Neuronal stem cell (in vitro differentiated cells): Measurements from ENCODE around the gene CLIC3.

Source experiments
- DNase-seq: peaks from one replicate; pipeline ENCODE4 v3.0.0-alpha.2; 2013; ENCODE audit warnings: low spot score
- H2AFZ ChIP-seq: one replicate; pipeline ENCODE4 v1.6.1; 2013; ENCODE audit warnings: mild to moderate bottlenecking, low read length, inconsistent platforms
- H2AK5ac ChIP-seq: 2 replicates; pipeline ENCODE4 v1.6.1; 2013; ENCODE audit warnings: low read depth, mild to moderate bottlenecking, inconsistent platforms, low read length, moderate library complexity, mixed read lengths
- H2BK120ac ChIP-seq: 2 replicates; pipeline ENCODE4 v1.6.1; 2013; ENCODE audit warnings: low read depth, mild to moderate bottlenecking, inconsistent platforms, low read length, moderate library complexity, mixed read lengths
- H2BK12ac ChIP-seq: one replicate; pipeline ENCODE4 v1.6.1; 2013; ENCODE audit warnings: low read length, inconsistent platforms
- H2BK15ac ChIP-seq: 2 replicates; pipeline ENCODE4 v1.6.1; 2013; ENCODE audit warnings: mild to moderate bottlenecking, low read length, inconsistent platforms, mixed read lengths
- H2BK5ac ChIP-seq: one replicate; pipeline ENCODE4 v1.6.1; 2013; ENCODE audit warnings: inconsistent platforms, mild to moderate bottlenecking, low read length, moderate library complexity
- H3K14ac ChIP-seq: one replicate; pipeline ENCODE4 v1.6.1; 2013; ENCODE audit warnings: low read length, inconsistent platforms
- H3K18ac ChIP-seq: 2 replicates; pipeline ENCODE4 v1.6.1; 2013; ENCODE audit warnings: low read length, inconsistent platforms
- H3K23ac ChIP-seq: 2 replicates; pipeline ENCODE4 v1.6.1; 2013; ENCODE audit warnings: low read depth, mild to moderate bottlenecking, mixed read lengths, low read length, inconsistent platforms; ENCODE audit not compliant: poor library complexity
- H3K27ac ChIP-seq: replicated peaks from 3 replicates; pipeline ENCODE4 v1.5.1; 2013; ENCODE audit warnings: low read length, inconsistent platforms
- H3K27me3 ChIP-seq, 3 experiments: 2 replicates each; pipeline ENCODE4 v1.6.1; 2013; ENCODE audit warnings: low read length in 3 of 3, mild to moderate bottlenecking in 2 of 3, inconsistent platforms in 1 of 3, low read depth in 1 of 3, mixed read lengths in 1 of 3, moderate library complexity in 1 of 3; ENCODE audit not compliant: control insufficient read depth in 3 of 3, insufficient read depth in 3 of 3
- H3K36me3 ChIP-seq, 2 donors: replicated peaks in 1 of 2; 2 replicates each; pipeline ENCODE4 v1.6.1; 2013; ENCODE audit warnings: low read length in 2 of 2; ENCODE audit not compliant: control insufficient read depth in 2 of 2, insufficient read depth in 2 of 2
- H3K4ac ChIP-seq: 2 replicates; pipeline ENCODE4 v1.6.1; 2013; ENCODE audit warnings: inconsistent platforms, mild to moderate bottlenecking, low read length, moderate library complexity
- H3K4me1 ChIP-seq, 2 donors: 1 replicate in 1 of 2; 2 replicates in 1 of 2; pipeline ENCODE4 v1.6.1; 2013; ENCODE audit warnings: low read length in 2 of 2, low read depth in 1 of 2; ENCODE audit not compliant: control insufficient read depth in 2 of 2, insufficient read depth in 1 of 2
- H3K4me2 ChIP-seq: one replicate; pipeline ENCODE4 v1.6.1; 2013; ENCODE audit warnings: mild to moderate bottlenecking, low read length, inconsistent platforms; ENCODE audit not compliant: insufficient read depth, poor library complexity, severe bottlenecking
- H3K4me3 ChIP-seq, 2 donors: 2 replicates each; pipeline ENCODE4 v1.5.1; 2013; ENCODE audit warnings: low read length in 2 of 2, mild to moderate bottlenecking in 2 of 2, inconsistent platforms in 1 of 2, moderate library complexity in 1 of 2
- H3K79me1 ChIP-seq: one replicate; pipeline ENCODE4 v1.6.1; 2013; ENCODE audit warnings: low read depth, mild to moderate bottlenecking, inconsistent platforms, low read length, moderate library complexity
- H3K9ac ChIP-seq: one replicate; pipeline ENCODE4 v1.6.1; 2013; ENCODE audit warnings: mild to moderate bottlenecking, low read depth, low read length, inconsistent platforms; ENCODE audit not compliant: poor library complexity
- H3K9me3 ChIP-seq, 2 donors: replicated peaks in 1 of 2; 2 replicates each; pipeline versions ENCODE3 to v1.6.1; 2013; ENCODE audit warnings: low read length in 2 of 2, mild to moderate bottlenecking in 2 of 2, inconsistent platforms in 1 of 2, low read depth in 1 of 2, mixed read lengths in 1 of 2, moderate library complexity in 1 of 2; ENCODE audit not compliant: control insufficient read depth in 2 of 2, insufficient read depth in 1 of 2
- H4K8ac ChIP-seq: one replicate; pipeline ENCODE4 v1.6.1; 2013; ENCODE audit warnings: low read depth, mild to moderate bottlenecking, inconsistent platforms, low read length, moderate library complexity
- H4K91ac ChIP-seq: one replicate; pipeline ENCODE4 v1.6.1; 2013; ENCODE audit warnings: low read length, low read depth, mild to moderate bottlenecking, inconsistent platforms; ENCODE audit not compliant: poor library complexity
- WGBS, 2 donors: extraction: QIAGEN DNeasy Blood & Tissue Kit; methylation state at CpG; one replicate each; pipeline ENCODE4 v1.1.7; 2013; ENCODE audit warnings: missing lambda C conversion rate in 2 of 2, mixed read lengths in 1 of 2; ENCODE audit not compliant: insufficient read length in 2 of 2, insufficient replicate concordance in 1 of 2; ENCODE audit errors: extremely low coverage in 2 of 2; 5-methylcytosine and 5-hydroxymethylcytosine counted together

CLIC3 gene

DNA sequence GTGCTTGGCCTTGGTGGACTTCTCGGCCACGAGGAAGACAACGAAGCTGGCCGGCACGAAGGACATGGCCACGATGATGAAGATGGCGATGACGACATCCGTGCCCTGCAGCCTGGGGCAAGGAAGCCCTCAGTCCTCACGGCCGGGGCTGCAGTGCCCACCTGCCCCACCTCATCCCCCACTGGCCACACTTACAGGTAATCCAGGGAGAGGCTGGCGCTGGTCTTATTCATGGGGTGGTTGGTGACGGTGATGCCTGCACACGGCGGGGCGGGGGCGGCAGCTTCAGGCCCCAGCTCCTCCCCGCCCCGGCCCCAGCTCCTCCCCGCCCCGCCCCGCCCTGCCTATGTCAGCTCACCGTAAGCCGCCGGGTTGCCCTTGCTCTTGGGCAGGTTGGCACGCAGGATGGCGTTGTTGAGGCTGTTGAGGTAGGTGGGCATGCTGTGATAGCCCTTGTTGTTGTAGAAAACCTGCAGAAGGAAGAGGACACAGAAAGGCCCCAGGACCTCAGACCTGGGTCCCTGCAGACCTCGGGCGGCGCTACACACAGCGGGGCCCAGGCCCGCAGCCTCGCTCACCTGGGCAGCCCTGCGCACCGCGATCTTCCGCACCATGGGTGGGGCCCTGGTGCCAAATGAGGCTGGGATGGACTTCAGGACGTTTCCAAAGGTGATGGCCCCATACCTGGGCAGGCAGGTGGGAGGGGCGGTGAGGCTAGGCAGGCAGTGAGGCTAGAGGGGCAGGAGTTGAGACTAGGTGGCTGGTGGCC, 15.7 kb upstream of the CLIC3 start:
- H3K9me3 ChIP-seq: peaks cover 0 to 5% of the 10 kb centered on the region in 2 donors
- H3K79me1 ChIP-seq: peaks cover 3% of the 10 kb centered on the region
- H2BK120ac ChIP-seq: no peak overlapping the region
- H2BK5ac ChIP-seq: no peak overlapping the region
- H2AK5ac ChIP-seq: no peak overlapping the region
- no peak overlapping the region for H3K14ac ChIP-seq
- peaks cover 26 to 41% of the 10 kb centered on the region in 2 donors for H3K36me3 ChIP-seq
- H3K23ac ChIP-seq: no peak overlapping the region
- H2AFZ ChIP-seq: no peak overlapping the region
- no peak overlapping the region for H3K4ac ChIP-seq
- H3K27ac ChIP-seq: no peak overlapping the region
- no peak overlapping the region for H2BK15ac ChIP-seq
- no peak overlapping the region for H4K8ac ChIP-seq
- no CpG with 5 or more reads among the region's 39 CpGs for WGBS, 2 donors
- H3K4me2 ChIP-seq: no peak overlapping the region
- H3K9ac ChIP-seq: no peak overlapping the region
- DNase-seq: no peak
- no peak overlapping the region for H4K91ac ChIP-seq
- no peaks in the 10 kb centered on the region for H3K27me3 ChIP-seq
- H3K4me1 ChIP-seq: peaks cover 0 to 8% of the 10 kb centered on the region in 2 donors
- no peak overlapping the region for H2BK12ac ChIP-seq
- H3K18ac ChIP-seq: no peak overlapping the region
- no peak overlapping the region for H3K4me3 ChIP-seq

DNA sequence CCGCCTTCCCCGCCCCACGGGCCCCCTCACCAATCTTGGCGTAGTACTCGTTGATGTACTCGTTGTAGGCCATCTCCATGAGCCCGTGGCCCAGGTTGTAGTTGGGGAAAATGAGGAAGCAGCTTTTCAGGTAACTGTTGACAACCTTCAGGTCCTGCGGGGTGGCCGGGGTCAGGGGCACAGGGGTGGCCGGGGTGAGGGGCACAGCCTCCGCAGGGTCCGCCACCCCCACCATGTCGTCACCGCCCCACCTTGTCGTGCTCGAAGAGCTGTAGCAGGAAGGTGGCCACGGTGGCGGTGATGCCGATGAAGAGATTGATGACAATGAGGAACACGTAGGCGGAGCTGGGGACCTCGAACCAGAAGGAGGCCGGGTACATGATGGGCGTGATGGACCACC, 14.8 kb upstream of the CLIC3 start:
- peak overlapping the region; percentile 82 for H4K8ac ChIP-seq
- WGBS, 2 donors: no CpG with 5 or more reads among the region's 24 CpGs
- no peak overlapping the region for H2BK15ac ChIP-seq
- peaks cover under 1 to 3% of the 10 kb centered on the region in 2 donors for H3K9me3 ChIP-seq
- no peak overlapping the region for H2BK120ac ChIP-seq
- no peaks in the 10 kb centered on the region for H3K27me3 ChIP-seq
- no peak overlapping the region for H2BK12ac ChIP-seq
- no peak overlapping the region for H3K14ac ChIP-seq
- H3K4me2 ChIP-seq: no peak overlapping the region
- no peak overlapping the region for H3K4ac ChIP-seq
- no peak overlapping the region for H3K18ac ChIP-seq
- H3K79me1 ChIP-seq: peaks cover 3% of the 10 kb centered on the region
- no peak overlapping the region for H2BK5ac ChIP-seq
- peaks cover 0 to 8% of the 10 kb centered on the region in 2 donors for H3K4me1 ChIP-seq
- H3K27ac ChIP-seq: no peak overlapping the region
- no peak overlapping the region for H3K23ac ChIP-seq
- no peak overlapping the region for H4K91ac ChIP-seq
- H3K4me3 ChIP-seq: no peak overlapping the region
- no peak for DNase-seq
- H3K36me3 ChIP-seq: peaks cover 18 to 33% of the 10 kb centered on the region in 2 donors
- H2AFZ ChIP-seq: no peak overlapping the region
- H3K9ac ChIP-seq: no peak overlapping the region
- H2AK5ac ChIP-seq: no peak overlapping the region

DNA sequence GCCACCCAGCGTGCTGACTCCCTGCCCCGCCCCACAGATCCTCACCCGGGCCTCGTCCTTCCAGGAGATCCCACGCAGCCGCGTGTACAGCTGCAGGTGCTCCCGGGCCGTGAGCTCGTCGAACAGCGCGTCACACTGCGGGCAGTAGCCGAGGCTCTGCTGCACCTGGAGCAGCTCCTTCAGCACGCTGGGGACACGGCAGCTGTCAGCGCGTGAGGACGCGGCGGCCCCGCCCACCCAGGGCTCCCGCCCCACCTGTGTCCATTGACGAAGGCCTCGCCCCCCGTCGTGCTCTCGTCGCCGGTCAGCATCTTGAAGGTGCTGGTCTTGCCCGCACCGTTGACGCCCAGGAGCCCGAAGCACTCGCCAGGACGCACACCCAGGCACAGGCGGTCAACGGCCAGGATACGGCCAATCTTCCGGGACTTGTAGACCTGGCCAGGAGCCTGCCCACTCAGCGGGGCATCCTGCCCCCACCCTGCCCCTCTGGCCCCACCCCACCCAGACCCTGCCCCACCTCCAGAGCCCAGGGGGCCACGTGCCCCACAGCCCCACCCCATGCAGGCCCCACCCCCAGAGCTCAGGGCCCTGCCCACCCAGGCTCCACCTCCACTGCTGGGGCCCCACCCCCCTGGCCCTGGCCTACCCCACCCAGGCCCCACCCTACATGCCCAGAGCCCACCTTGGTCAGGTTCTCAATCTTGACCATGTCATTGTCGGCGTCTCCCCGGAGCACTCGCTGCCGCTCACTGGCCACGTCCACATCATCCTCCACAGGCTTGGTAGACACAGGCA, 13.8 kb upstream of the CLIC3 start:
- H3K18ac ChIP-seq: no peak overlapping the region
- no peak overlapping the region for H4K8ac ChIP-seq
- peak overlapping the region in 1 of 2 donors; percentile 62 for H3K4me3 ChIP-seq
- no peaks in the 10 kb centered on the region for H3K27me3 ChIP-seq
- H3K4ac ChIP-seq: no peak overlapping the region
- H2AK5ac ChIP-seq: no peak overlapping the region
- no peak overlapping the region for H2BK12ac ChIP-seq
- peaks cover 13 to 23% of the 10 kb centered on the region in 2 donors for H3K36me3 ChIP-seq
- peak overlapping the region; percentile 55 for H3K23ac ChIP-seq
- no peak overlapping the region for H3K4me2 ChIP-seq
- H2AFZ ChIP-seq: no peak overlapping the region
- H3K4me1 ChIP-seq: peaks cover 0 to 8% of the 10 kb centered on the region in 2 donors
- no peak overlapping the region for H2BK15ac ChIP-seq
- H3K9ac ChIP-seq: peak overlapping the region; percentile 60
- no peak overlapping the region for H3K14ac ChIP-seq
- no peak for DNase-seq
- no peak overlapping the region for H3K27ac ChIP-seq
- no peak overlapping the region for H2BK120ac ChIP-seq
- peaks cover 2 to 3% of the 10 kb centered on the region in 2 donors for H3K9me3 ChIP-seq
- WGBS, 2 donors: no CpG with 5 or more reads among the region's 49 CpGs
- H4K91ac ChIP-seq: no peak overlapping the region
- peaks cover 3% of the 10 kb centered on the region for H3K79me1 ChIP-seq
- no peak overlapping the region for H2BK5ac ChIP-seq

DNA sequence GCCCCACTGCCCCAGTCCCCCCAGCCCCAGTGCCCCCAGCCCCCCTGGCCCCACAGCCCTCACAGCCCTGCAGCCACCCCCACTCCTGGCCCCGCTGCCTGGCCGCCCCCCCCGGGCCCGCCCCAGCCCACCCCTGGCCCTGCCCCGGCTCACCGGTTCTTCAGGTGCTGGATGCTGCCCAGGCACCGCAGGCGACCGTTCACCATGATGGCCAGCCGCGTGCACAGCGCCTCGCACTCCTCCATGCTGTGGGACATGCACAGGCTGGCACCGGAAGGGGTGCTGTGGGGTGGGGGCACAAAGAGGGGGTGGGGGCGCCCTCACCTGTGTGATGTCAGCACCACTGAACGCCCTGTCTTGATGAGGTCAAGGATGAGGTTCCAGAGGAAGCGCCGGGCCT, 12.8 kb upstream of the CLIC3 start:
- H3K9ac ChIP-seq: no peak overlapping the region
- no peaks in the 10 kb centered on the region for H3K27me3 ChIP-seq
- DNase-seq: no peak
- no peak overlapping the region for H3K4ac ChIP-seq
- WGBS, 2 donors: no CpG with 5 or more reads among the region's 18 CpGs
- no peak overlapping the region for H3K14ac ChIP-seq
- no peak overlapping the region for H3K27ac ChIP-seq
- H2AK5ac ChIP-seq: no peak overlapping the region
- peak overlapping the region; percentile 55 for H3K23ac ChIP-seq
- H2BK12ac ChIP-seq: no peak overlapping the region
- no peak overlapping the region for H2BK120ac ChIP-seq
- no peak overlapping the region for H2BK15ac ChIP-seq
- no peak overlapping the region for H2AFZ ChIP-seq
- no peak overlapping the region for H4K91ac ChIP-seq
- H3K4me3 ChIP-seq: no peak overlapping the region
- H3K4me2 ChIP-seq: no peak overlapping the region
- peaks cover 0 to 8% of the 10 kb centered on the region in 2 donors for H3K4me1 ChIP-seq
- H3K79me1 ChIP-seq: peaks cover 3% of the 10 kb centered on the region
- no peak overlapping the region for H2BK5ac ChIP-seq
- peaks cover 8 to 15% of the 10 kb centered on the region in 2 donors for H3K36me3 ChIP-seq
- no peak overlapping the region for H3K18ac ChIP-seq
- peaks cover 2 to 3% of the 10 kb centered on the region in 2 donors for H3K9me3 ChIP-seq
- H4K8ac ChIP-seq: no peak overlapping the region
